Fibroblast of lung (primary cell): ENCODE results near the gene INSRR. TPM values are rescaled to one million over a fixed set of nuclear protein-coding genes. Genes with fewer than 3 reads are reported as not detected.

Experiments
- DNase-seq, 2 donors: peaks; one replicate each; pipeline versions ENCODE4 v3.0.0 to v3.0.0-alpha.2; 2010; ENCODE audit warnings: low read depth in 2 of 2
- H2AFZ ChIP-seq: 2 replicates; pipeline ENCODE4 v1.5.1; 2012; ENCODE audit warnings: low read length, control low read depth, inconsistent platforms
- H3K27ac ChIP-seq: 2 replicates; pipeline ENCODE4 v1.5.1; 2011; ENCODE audit warnings: low read length, control low read depth; ENCODE audit not compliant: insufficient read depth
- H3K27me3 ChIP-seq: 2 replicates; pipeline ENCODE4 v1.5.1; 2011; ENCODE audit warnings: mild to moderate bottlenecking, low read length; ENCODE audit not compliant: control insufficient read depth, insufficient read depth
- H3K36me3 ChIP-seq: 2 replicates; pipeline ENCODE4 v1.5.1; 2011; ENCODE audit warnings: low read length; ENCODE audit not compliant: control insufficient read depth, insufficient read depth
- H3K4me1 ChIP-seq: 2 replicates; pipeline ENCODE4 v1.5.1; 2011; ENCODE audit warnings: low read length; ENCODE audit not compliant: control insufficient read depth, insufficient read depth; ENCODE audit errors: extremely low read depth
- H3K4me2 ChIP-seq: 2 replicates; pipeline ENCODE4 v1.5.1; 2011; ENCODE audit warnings: low read length, control low read depth; ENCODE audit not compliant: insufficient read depth; ENCODE audit errors: extremely low read depth
- H3K4me3 ChIP-seq, 4 experiments: fragments of 200-600 bp in 1 of 4; sonication (generic) in 1 of 4; replicated peaks in 1 of 4; 2 replicates each; pipeline ENCODE4 v1.5.1; 2011 to 2016; ENCODE audit warnings: low read length in 4 of 4, low read depth in 3 of 4, mild to moderate bottlenecking in 3 of 4, control low read depth in 2 of 4, inconsistent platforms in 1 of 4, mixed read lengths in 1 of 4; ENCODE audit not compliant: insufficient read depth in 1 of 4; ENCODE audit errors: control extremely low read depth in 1 of 4
- H3K79me2 ChIP-seq: 2 replicates; pipeline ENCODE4 v1.5.1; 2012; ENCODE audit warnings: mild to moderate bottlenecking, low read length, inconsistent platforms; ENCODE audit not compliant: control insufficient read depth, insufficient read depth
- H3K9ac ChIP-seq: 2 replicates; pipeline ENCODE4 v1.5.1; 2011; ENCODE audit warnings: mild to moderate bottlenecking, low read length, control low read depth; ENCODE audit not compliant: insufficient read depth
- H3K9me3 ChIP-seq: 2 replicates; pipeline ENCODE4 v1.5.1; 2012; ENCODE audit warnings: low read depth, low read length; ENCODE audit not compliant: control insufficient read depth, insufficient read depth
- H4K20me1 ChIP-seq: 2 replicates; pipeline ENCODE4 v1.5.1; 2011; ENCODE audit warnings: low read length; ENCODE audit not compliant: control insufficient read depth, insufficient read depth; ENCODE audit errors: extremely low read depth
- CTCF ChIP-seq, 2 donors: IDR thresholded peaks in 1 of 2; conservative IDR thresholded peaks in 1 of 2; 1 replicate in 1 of 2; 2 replicates in 1 of 2; pipeline ENCODE4 v1.5.1; 2011 to 2012; ENCODE audit warnings: low read length in 2 of 2, control low read depth in 1 of 2, inconsistent platforms in 1 of 2, low read depth in 1 of 2, mild to moderate bottlenecking in 1 of 2
- EZH2 ChIP-seq: IDR thresholded peaks from 2 replicates; pipeline ENCODE4 v1.5.1; 2012; ENCODE audit warnings: low read length, control low read depth, mild to moderate bottlenecking; ENCODE audit errors: missing control alignments
- polyA plus RNA-seq, 2 donors: library from polyadenylated mRNA; depleted of rRNA in 1 of 2; stranded (reverse) in 1 of 2; unstranded in 1 of 2; fragments of >200 nt; gene quantifications; 2 replicates each; pipeline ENCODE4 v1.2.1, GENCODE V29; 2011 to 2012; ENCODE audit warnings: missing spikeins in 1 of 2
- total RNA-seq: library from RNA; depleted of rRNA; stranded (reverse); fragments of >200 nt; gene quantifications from 2 replicates; pipeline ENCODE4 v1.2.1, GENCODE V29; 2014

INSRR gene
- total and polyA plus RNA-seq, 2 donors (not counting 1 experiment from before 2014, with no cell fraction given) = not detected

GRCh38 chr1:156895927-156896326, 37.0 kb upstream of the INSRR start:
- Histone ChIP-seq H3K79me2 (peaks cover 54% of the 10 kb centered on the region), H2AFZ (no peak overlapping the region), H3K4me2 (peak overlapping the region; percentile 58), H3K9ac (peak overlapping the region; percentile 38), H3K36me3 (peaks cover 4% of the 10 kb centered on the region), H3K4me3 (no peak overlapping the region), H3K4me1 (peaks cover 47% of the 10 kb centered on the region), H3K9me3 (no peaks in the 10 kb centered on the region), H3K27me3 (no peaks in the 10 kb centered on the region), H3K27ac (peak overlapping the region; percentile 95), H4K20me1 (no peaks in the 10 kb centered on the region)
- peak in 1 of 2 donors; percentile 20 for DNase-seq
- no peak for TF ChIP-seq CTCF (conservative IDR thresholded peaks at IDR 0.05 in 1 of 2, IDR thresholded peaks at IDR 0.05 in 1 of 2; ENCODE audit: low read depth in 1 of 2, low read length in 2 of 2)
- TF ChIP-seq EZH2 = no peak

GRCh38 chr1:156895455-156895812, 36.5 kb upstream of the INSRR start:
- Histone ChIP-seq H3K9ac (peak overlapping the region; percentile 79), H3K4me3 (peak overlapping the region in 1 of 4 experiments; percentile 61), H2AFZ (no peak overlapping the region), H3K4me2 (peak overlapping the region; percentile 90), H3K79me2 (peaks cover 49% of the 10 kb centered on the region), H3K9me3 (no peaks in the 10 kb centered on the region), H3K4me1 (peaks cover 45% of the 10 kb centered on the region), H3K27ac (peak overlapping the region; percentile 95), H4K20me1 (no peaks in the 10 kb centered on the region), H3K36me3 (peaks cover 4% of the 10 kb centered on the region), H3K27me3 (no peaks in the 10 kb centered on the region)
- TF ChIP-seq CTCF (conservative IDR thresholded peaks at IDR 0.05 in 1 of 2, IDR thresholded peaks at IDR 0.05 in 1 of 2; ENCODE audit: low read depth in 1 of 2, low read length in 2 of 2) (no peak), EZH2 (no peak)
- DNase-seq = no peak

- H3K4me1 ChIP-seq = peaks cover 41% of the 10 kb centered on the region
- H3K27ac ChIP-seq = peak overlapping the region; percentile 95
- no peaks in the 10 kb centered on the region for H4K20me1 ChIP-seq
- no peak overlapping the region for H2AFZ ChIP-seq
- H3K9me3 ChIP-seq = no peaks in the 10 kb centered on the region
- peak overlapping the region; percentile 29 to 64 (median 61) for H3K4me3 ChIP-seq
- H3K9ac ChIP-seq = peak overlapping the region; percentile 79
- no peaks in the 10 kb centered on the region for H3K27me3 ChIP-seq
- peak overlapping the region; percentile 90 for H3K4me2 ChIP-seq
- TF ChIP-seq EZH2 (no peak), CTCF (conservative IDR thresholded peaks at IDR 0.05 in 1 of 2, IDR thresholded peaks at IDR 0.05 in 1 of 2; ENCODE audit: low read depth in 1 of 2, low read length in 2 of 2) (no peak)
- DNase-seq = peak in 1 of 2 donors; percentile 19
- peaks cover 4% of the 10 kb centered on the region for H3K36me3 ChIP-seq
- peaks cover 45% of the 10 kb centered on the region for H3K79me2 ChIP-seq
Measured at GRCh38 chr1:156894711-156895454, 36.0 kb upstream of the INSRR start.
